Dedifferentiated amniotic fluid mesenchymal stem cell (primary cell): ENCODE measurements around the gene CTDNEP1.

Experiments
- DNase-seq: peaks from one replicate; pipeline ENCODE4 v3.0.0-alpha.2; 2016; ENCODE audit errors: extremely low spot score

CTDNEP1 gene

GRCh38 chr17:7228920-7229319, 22.6 kb downstream of the CTDNEP1 start:
- DNase-seq: no peak

GRCh38 chr17:7226721-7227710, 24.5 kb downstream of the CTDNEP1 start:
- no peak for DNase-seq

- no peak for DNase-seq
These were observed 25.7 kb downstream of the CTDNEP1 start for GRCh38 chr17:7225711-7226331.

- no peak for DNase-seq
These were observed 26.8 kb downstream of the CTDNEP1 start for GRCh38 chr17:7224661-7225111.

GRCh38 chr17:7224110-7224509, 27.4 kb downstream of the CTDNEP1 start:
- no peak for DNase-seq

- DNase-seq: no peak
These were observed 28.2 kb downstream of the CTDNEP1 start for GRCh38 chr17:7223375-7223774.

- no peak for DNase-seq
These were observed 28.6 kb downstream of the CTDNEP1 start for GRCh38 chr17:7222972-7223292.

- DNase-seq: no peak
These were observed 29.2 kb downstream of the CTDNEP1 start for GRCh38 chr17:7222093-7222971.

- no peak for DNase-seq
These were observed 30.0 kb downstream of the CTDNEP1 start for GRCh38 chr17:7221278-7222092.

GRCh38 chr17:7220593-7221277, 30.8 kb downstream of the CTDNEP1 start:
- DNase-seq: no peak

- peak; percentile 87 for DNase-seq
These were observed 31.5 kb downstream of the CTDNEP1 start, which contains the start of the genes ACADVL and DLG4 for GRCh38 chr17:7219812-7220592. TSS of gene ACADVL (plus strand) at chr17:7219938. CDS start at chr17:7219985, 47 bp downstream. TSS of gene DLG4 (minus strand) at chr17:7219836.

- no peak for DNase-seq
These were observed 32.2 kb downstream of the CTDNEP1 start for GRCh38 chr17:7219229-7219811.

- DNase-seq: no peak
These were observed 32.8 kb downstream of the CTDNEP1 start for GRCh38 chr17:7218758-7219157.

- DNase-seq: no peak
These were observed 33.4 kb downstream of the CTDNEP1 start for GRCh38 chr17:7218166-7218565.

GRCh38 chr17:7217113-7217987, 34.2 kb downstream of the CTDNEP1 start:
- DNase-seq: peak; percentile 57

GRCh38 chr17:7216242-7217112, 35.1 kb downstream of the CTDNEP1 start:
- no peak for DNase-seq

GRCh38 chr17:7215652-7216180, 35.8 kb downstream of the CTDNEP1 start:
- no peak for DNase-seq
